GM06990 (cell line): ENCODE results near the gene TRANK1.

Source experiments
- DNase-seq: peaks from one replicate; pipeline ENCODE4 v3.0.0-alpha.2; 2011; ENCODE audit not compliant: insufficient read length; ENCODE audit errors: extremely low read depth
- H3K27me3 ChIP-seq: replicated peaks from 2 replicates; pipeline ENCODE4 v1.6.0; 2011; ENCODE audit warnings: low read length; ENCODE audit not compliant: control insufficient read depth, insufficient read depth
- H3K36me3 ChIP-seq: 2 replicates; pipeline ENCODE4 v1.5.1; 2011; ENCODE audit warnings: low read length; ENCODE audit not compliant: control insufficient read depth, insufficient read depth
- H3K4me3 ChIP-seq: replicated peaks from 2 replicates; pipeline ENCODE4 v1.5.1; 2011; ENCODE audit warnings: low read depth, mild to moderate bottlenecking, control low read depth, low read length
- CTCF ChIP-seq: IDR thresholded peaks from 2 replicates; pipeline ENCODE4 v1.5.1; 2011; ENCODE audit warnings: low read length, control low read depth, mild to moderate bottlenecking, inconsistent platforms; ENCODE audit not compliant: insufficient read depth, poor library complexity, severe bottlenecking

TRANK1 gene

GRCh38 chr3:36960502-36960901 is 15.6 kb upstream of the TRANK1 start:
- Histone ChIP-seq H3K4me3 (no peak overlapping the region), H3K27me3 (no peaks in the 10 kb centered on the region), H3K36me3 (no peaks in the 10 kb centered on the region)
- TF ChIP-seq CTCF, result no peak
- no peak for DNase-seq

DNA sequence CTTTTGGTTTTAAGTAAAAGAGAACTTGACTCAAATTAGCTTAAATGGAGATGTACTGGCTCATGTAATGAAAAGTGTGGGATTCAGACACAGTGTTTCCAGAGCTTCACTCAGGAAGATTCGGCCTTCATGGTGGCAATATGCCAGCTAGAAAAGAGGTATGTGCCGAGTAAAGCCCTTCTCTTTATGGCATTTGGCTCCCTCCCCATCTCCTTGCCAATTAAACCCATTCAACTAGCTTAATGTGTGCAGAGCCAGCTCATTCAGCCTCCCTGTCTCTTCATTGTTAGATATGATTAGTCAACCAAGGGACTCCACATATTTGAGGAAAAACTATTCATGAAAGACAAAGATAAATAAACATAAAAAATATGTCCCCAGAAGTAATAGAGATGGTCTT is 15.0 kb upstream of the TRANK1 start:
- TF ChIP-seq CTCF, result no peak
- Histone ChIP-seq H3K4me3 (no peak overlapping the region), H3K36me3 (no peaks in the 10 kb centered on the region), H3K27me3 (no peaks in the 10 kb centered on the region; the same call in 1 of the 2 replicates)
- no peak for DNase-seq

GRCh38 chr3:36957862-36958686 is 13.2 kb upstream of the TRANK1 start:
- H3K27me3 ChIP-seq, result no peaks in the 10 kb centered on the region; the same call in 1 of the 2 replicates
- H3K36me3 ChIP-seq, result no peaks in the 10 kb centered on the region
- DNase-seq, result no peak
- no peak for TF ChIP-seq CTCF
- H3K4me3 ChIP-seq, result no peak overlapping the region

GRCh38 chr3:36957063-36957462 is 12.2 kb upstream of the TRANK1 start:
- peak; percentile 41 for TF ChIP-seq CTCF
- no peak for DNase-seq
- Histone ChIP-seq H3K27me3 (no peaks in the 10 kb centered on the region; the same call in 1 of the 2 replicates), H3K4me3 (no peak overlapping the region), H3K36me3 (no peaks in the 10 kb centered on the region)

DNA sequence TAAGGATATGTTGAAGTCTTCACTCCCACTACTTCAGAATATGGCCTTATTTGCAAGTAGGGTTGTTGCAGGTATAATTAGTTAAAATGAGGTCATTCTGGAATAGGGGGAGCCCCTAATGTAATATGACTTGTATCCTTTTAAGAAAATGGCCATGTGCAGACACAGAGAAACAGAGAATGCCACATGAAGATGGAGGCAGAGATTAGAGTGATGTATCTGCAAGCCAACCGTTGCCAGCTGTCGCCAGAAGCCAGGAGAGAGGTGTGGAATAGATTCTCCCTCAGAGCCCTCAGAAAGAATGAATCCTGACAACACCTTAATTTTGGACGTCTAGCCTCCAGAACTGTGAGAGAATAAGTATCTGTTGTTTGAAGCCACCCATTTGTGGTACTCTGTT is 11.3 kb upstream of the TRANK1 start:
- no peak for TF ChIP-seq CTCF
- no peaks in the 10 kb centered on the region for H3K36me3 ChIP-seq
- no peaks in the 10 kb centered on the region; the same call in 1 of the 2 replicates for H3K27me3 ChIP-seq
- no peak overlapping the region for H3K4me3 ChIP-seq
- no peak for DNase-seq
